NCI-H82 treated with DMSO at 0.1 percent for 48 hours (cell line): Measurements from ENCODE around the gene RBM17.
"Not testable (repeated sequence)": the region's sequence is repeated elsewhere in the genome, so short reads cannot be mapped to it uniquely, and the experiment has no call there.

Experiments
- DNase-seq: peaks from one replicate; lab custom pipeline; 2025; ENCODE audit not compliant: unreplicated experiment; lab: John Stamatoyannopoulos, UW

Gene RBM17

GRCh38 chr10:6056411-6057135 is 32.3 kb upstream of the RBM17 start:
- no peak for DNase-seq

GRCh38 chr10:6058682-6059475 is 30.0 kb upstream of the RBM17 start:
- DNase-seq: no peak

- DNase-seq: no peak
Observed at GRCh38 chr10:6059506-6059905, 29.3 kb upstream of the RBM17 start.

- DNase-seq: no peak
Observed at GRCh38 chr10:6061056-6061455, 27.8 kb upstream of the RBM17 start.

- DNase-seq: no peak
Observed at GRCh38 chr10:6062101-6062771, 26.6 kb upstream of the RBM17 start, which contains the start of gene IL2RA. Gene IL2RA (minus strand): TSS chr10:6062367. CDS start chr10:6062151, 216 bp downstream.

- no peak for DNase-seq
Observed at GRCh38 chr10:6064119-6064518, 24.7 kb upstream of the RBM17 start.

GRCh38 chr10:6064726-6065125 is 24.1 kb upstream of the RBM17 start:
- not testable (repeated sequence) for DNase-seq

GRCh38 chr10:6065406-6065805 is 23.4 kb upstream of the RBM17 start:
- no peak for DNase-seq

- DNase-seq: no peak
Observed at GRCh38 chr10:6065835-6066234, 23.0 kb upstream of the RBM17 start.

GRCh38 chr10:6067457-6067856 is 21.4 kb upstream of the RBM17 start:
- no peak for DNase-seq

- no peak for DNase-seq
Observed at GRCh38 chr10:6068006-6068405, 20.8 kb upstream of the RBM17 start.

GRCh38 chr10:6068422-6068821 is 20.4 kb upstream of the RBM17 start:
- no peak for DNase-seq

- no peak for DNase-seq
Observed at GRCh38 chr10:6069081-6069931, 19.5 kb upstream of the RBM17 start.

- DNase-seq: no peak
Observed at GRCh38 chr10:6070660-6071059, 18.2 kb upstream of the RBM17 start.

GRCh38 chr10:6071181-6072175 is 17.4 kb upstream of the RBM17 start:
- DNase-seq: no peak

GRCh38 chr10:6072215-6072934 is 16.5 kb upstream of the RBM17 start:
- DNase-seq: no peak

GRCh38 chr10:6074489-6075301 is 14.1 kb upstream of the RBM17 start:
- no peak for DNase-seq

GRCh38 chr10:6077071-6077675 is 11.7 kb upstream of the RBM17 start:
- DNase-seq: no peak
